GM13976 (cell line): ENCODE data around the gene SKI.
A peak's percentile ranks its signal among the peaks of the same experiment; 100 is the strongest.

Source experiments
- DNase-seq: peaks from one replicate; pipeline ENCODE4 v3.0.0; 2012; ENCODE audit warnings: low spot score
- CTCF ChIP-seq: IDR thresholded peaks from 2 replicates; pipeline ENCODE4 v1.5.1; 2012; ENCODE audit warnings: borderline replicate concordance, mild to moderate bottlenecking; ENCODE audit not compliant: insufficient read depth; ENCODE audit errors: extremely low read depth, missing control alignments, control extremely low read depth
- in situ Hi-C: fragments of 300-500 bp; cut with MboI; formaldehyde crosslinking; loops from one replicate; pipeline ENCODE4 v1.12.0; 2022; ENCODE audit warnings: low sequenced_read_pairs, mixed read lengths, inconsistent platforms; ENCODE audit not compliant: unreplicated experiment

SKI gene

GRCh38 chr1:2199042-2199810, 28.9 kb upstream of the SKI start:
- peak; percentile 91 for DNase-seq
- no peak for TF ChIP-seq CTCF
- in situ Hi-C loops, result no loop called here

- in situ Hi-C loops, result no loop called here
- TF ChIP-seq CTCF, result no peak
- no peak for DNase-seq
Measured at GRCh38 chr1:2200308-2200943, 27.7 kb upstream of the SKI start.

- in situ Hi-C loops, result no loop called here
- no peak for TF ChIP-seq CTCF
- DNase-seq, result no peak
Measured at GRCh38 chr1:2201062-2201461, 27.1 kb upstream of the SKI start.

- DNase-seq, result no peak
- in situ Hi-C loops, result no loop called here
- TF ChIP-seq CTCF, result no peak
Measured at GRCh38 chr1:2202008-2202575, 26.0 kb upstream of the SKI start.

- no peak for TF ChIP-seq CTCF
- no peak for DNase-seq
- in situ Hi-C loops, result no loop called here
Measured at GRCh38 chr1:2202843-2203601, 25.1 kb upstream of the SKI start.

GRCh38 chr1:2203671-2204414, 24.3 kb upstream of the SKI start:
- DNase-seq, result no peak
- in situ Hi-C loops, result no loop called here
- TF ChIP-seq CTCF, result no peak
